ENCODE data around the gene MICA.
"Not testable (repeated sequence)": the region's sequence is repeated elsewhere in the genome, so short reads cannot be mapped to it uniquely, and the experiment has no call there.

Gene MICA

DNA sequence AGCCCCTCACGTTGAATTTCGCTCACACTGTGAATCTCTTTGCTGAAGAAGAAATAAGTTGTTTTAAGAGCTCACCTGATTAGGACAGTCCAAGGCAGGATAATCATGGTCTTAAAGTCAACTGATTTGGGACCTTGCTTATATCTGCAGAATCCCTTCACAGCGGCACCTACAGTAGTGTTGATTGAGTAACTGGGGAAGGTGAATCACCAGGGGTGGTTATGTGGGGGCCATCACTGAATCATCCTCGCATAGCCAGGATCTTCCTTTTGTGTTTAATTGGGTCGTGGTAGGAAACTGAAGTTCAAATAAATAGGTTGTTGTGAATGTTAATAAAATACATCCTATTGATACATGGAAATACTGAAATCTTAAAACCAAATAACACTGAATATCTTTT lies 20.2 kb upstream of the MICA start:
- DNase-seq = no peak

DNA sequence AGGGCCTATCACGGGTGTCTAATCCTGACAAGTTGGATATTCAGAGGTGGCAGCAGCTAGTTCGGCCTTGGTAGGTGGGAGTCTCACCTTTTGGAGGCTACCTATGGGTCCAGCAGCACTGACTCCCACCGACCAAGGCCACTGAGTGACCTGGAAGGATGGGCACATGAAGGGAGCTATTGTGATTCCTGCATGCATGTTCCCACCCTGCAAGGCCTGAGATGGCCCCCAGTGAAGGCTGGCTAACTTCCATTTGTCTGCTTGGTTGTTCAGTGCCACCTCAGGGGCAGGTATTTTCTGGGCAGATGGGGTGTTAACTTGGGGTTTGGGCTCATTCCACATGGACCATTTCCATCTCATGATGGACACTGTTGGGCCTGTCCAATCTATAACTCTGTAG lies 18.4 kb upstream of the MICA start:
- DNase-seq = no peak

DNA sequence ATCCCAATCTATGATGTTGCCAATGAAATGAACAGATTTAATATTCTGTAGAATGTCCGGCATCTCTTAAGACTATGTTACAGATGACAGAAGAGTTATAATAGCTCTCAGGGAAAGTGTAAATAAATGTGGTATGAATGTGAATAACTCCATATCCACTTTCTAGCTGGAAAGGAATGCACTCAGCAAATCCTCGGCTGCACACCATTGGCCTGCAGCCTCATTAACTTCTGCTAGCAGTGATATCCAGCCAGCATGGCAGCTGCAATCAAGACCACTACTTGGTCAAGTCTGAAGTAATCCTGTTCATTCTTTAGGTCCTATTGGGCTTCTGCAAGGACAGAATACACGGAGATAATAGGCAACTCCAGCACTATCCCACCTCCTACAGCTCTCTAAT lies 17.3 kb upstream of the MICA start:
- no peak for DNase-seq

DNA sequence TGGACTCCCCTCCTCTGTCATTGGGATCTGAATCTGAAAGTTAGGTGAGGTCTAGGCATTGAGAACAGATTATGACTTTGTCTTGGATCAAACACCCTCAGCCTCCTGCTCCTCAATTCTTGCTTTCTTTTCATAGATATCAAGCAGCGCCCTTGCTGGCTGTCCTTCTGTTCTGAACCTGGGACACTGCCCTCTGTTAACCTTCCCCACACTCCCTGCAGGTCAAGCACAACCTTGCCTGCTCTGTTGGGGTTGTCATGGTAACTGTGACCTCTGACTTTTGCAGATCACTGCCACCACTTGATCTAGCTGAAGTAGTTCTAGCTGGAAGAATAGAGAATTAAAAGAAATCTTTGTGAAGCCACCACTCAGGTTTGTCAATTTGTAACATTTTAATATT lies 16.4 kb upstream of the MICA start:
- no peak for DNase-seq

DNA sequence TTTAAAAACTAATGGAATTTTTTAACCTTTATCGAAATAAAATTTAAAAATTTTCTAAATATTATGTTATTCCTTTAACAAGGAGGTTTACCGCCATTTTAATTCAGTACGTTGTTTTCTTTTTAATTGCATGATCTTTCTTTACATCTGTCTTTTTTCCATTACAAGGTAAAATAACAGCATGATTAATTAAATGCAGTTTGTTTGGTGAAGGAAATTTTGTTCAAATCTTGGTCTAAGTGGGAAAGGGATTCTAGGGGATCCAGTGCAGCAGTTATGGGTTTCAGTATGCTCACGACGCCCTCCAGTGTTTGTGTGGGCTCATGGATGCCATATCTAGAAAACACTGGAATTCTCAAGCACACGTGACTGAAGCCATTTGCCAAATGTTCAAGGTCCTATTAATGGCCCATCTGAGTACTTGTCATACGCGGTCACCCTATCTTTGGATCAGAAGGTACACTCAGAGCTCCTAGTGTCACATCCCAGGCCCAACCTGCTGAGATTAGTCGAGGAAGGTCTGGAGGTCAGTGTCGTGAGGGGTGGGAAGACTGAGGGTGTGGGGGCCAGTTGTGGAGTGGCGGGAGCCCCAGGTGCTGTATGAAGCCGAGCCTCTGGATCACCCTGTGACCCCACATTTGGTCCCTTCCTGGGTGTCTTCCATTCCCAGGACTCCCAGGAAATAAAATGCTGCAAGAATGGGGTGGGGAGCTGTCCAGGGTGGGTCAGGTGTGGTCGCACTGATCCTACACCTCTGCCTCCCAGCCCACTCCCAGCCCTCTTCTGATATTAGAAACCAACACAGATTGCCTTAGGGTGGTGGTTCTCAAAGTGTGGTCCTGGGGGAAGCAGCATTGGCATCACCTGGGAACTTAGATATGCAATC lies 14.2 kb upstream of the MICA start:
- not testable (repeated sequence) for DNase-seq

DNA sequence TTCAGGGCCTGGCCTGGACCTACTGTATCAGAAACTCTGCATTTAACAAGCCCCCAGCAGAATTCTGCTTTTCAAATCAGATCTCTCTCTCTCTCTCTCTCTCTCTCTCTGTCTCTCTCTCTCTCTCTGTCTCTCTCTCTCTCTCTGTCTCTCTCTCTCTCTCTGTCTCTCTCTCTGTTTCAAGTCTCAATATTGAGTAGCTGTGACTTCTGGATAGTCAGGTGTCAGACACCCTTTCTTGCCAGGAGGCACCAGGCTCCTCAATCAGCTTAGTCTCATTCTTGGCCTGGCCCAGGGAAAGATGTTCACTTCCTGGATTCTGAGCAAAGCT lies 13.6 kb upstream of the MICA start:
- not testable (repeated sequence) for DNase-seq

DNA sequence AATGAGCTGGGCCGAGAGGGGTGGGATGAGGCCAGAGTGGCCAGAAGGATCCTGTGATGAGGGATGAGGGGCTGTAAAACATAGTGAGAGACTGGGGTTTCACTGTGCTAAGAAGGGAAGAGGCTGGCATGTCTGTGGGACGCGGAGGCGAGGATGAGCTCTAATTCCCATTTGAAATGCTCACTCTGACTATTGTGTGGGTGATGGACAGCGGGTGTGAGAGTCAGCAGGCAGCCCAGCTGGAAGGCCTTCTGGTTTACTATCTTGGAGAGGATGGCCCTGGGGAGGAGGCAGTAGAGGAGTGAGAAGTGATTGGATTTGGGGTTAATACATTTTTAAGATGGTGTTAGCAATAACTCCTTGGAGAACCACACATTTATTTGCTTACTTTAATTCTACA lies 9.5 kb upstream of the MICA start:
- DNase-seq = no peak

DNA sequence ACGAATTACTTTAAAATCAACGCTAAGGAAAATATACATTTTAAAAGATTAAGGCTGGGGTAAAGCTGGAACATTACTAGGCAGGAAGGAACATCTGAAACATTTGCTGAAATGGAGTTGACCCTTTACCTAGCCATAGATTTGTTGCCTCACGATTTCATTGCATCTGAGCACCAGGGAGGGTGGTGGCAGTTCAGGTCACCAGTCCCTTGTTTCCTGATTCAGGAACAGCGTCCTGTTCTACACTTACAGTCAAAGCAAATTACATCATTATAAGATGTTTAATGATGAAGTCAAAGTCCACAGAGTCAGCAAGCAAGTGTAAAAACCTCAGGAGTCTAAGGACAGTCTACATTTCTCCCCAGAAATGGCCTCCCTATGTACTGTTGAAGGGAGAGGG lies 9.0 kb upstream of the MICA start:
- no peak for DNase-seq

DNA sequence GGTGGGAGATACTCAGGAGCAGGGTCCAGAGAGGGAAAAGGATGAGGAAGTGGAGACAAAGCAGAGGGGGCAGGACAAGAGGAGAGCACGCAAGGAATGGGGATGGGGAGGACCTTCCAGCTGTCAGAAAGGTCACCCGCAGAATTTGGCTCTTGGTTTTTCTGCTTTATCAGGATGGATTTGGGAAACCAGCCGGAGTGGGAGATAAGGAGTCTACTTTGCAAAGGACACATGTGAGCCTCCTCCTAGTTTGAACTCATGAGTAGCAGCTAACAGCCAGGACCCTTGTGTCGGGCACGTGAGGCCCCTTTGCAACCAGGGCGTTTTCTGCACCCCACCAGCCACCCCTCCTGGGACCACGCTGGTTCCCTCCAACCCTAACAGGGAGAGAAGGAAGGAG lies 7.6 kb upstream of the MICA start:
- no peak for DNase-seq

DNA sequence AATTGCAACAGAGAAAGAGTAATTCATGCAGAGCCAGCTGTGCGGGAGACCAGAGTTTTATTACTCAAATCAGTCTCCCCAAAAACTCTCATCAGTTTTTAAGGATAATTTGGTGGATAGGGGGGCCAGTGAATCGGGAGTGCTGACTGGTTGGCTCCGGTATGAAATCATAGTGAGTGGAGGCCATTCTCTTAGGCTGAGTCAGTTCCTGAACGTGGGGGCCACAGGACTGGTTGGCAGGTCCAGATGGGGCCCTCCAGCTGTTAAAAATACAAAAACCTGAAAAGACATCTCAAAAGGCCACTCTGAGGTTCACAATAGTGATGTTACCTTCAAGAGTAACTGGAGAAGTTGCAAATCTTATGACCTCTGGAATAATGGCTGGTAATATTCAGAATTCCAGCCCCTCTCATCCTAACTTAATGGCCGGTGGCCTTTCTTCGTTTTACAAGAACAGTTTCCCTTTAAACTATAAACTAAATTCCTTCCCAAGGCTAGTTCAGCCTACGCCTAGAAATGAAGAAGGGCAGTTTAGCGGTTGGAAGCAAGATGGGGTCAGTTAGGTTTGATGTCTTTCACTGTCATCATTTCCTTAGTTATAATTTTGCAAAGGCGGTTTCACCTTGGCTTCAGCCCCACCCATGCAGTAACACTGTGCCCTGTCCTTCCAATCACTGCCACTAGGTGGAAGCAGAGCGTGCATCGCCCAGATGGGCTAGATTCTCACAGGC lies 6.8 kb upstream of the MICA start:
- DNase-seq = peak; percentile 91

DNA sequence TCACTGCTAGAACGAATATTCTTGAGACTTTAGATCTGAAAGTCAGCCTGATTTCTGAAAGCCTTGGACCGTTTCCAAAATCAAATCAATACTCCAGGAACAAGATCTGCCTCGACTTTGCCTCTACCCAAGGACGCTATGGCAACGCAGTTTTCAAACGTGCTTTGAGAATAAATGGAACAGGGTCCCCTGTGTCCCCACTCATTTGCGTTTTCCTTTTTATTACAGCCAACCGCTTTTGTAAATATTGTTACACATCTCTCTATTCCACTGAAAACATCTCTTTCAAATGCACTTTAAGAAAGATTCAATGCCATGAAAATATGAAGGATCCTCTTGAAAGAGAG lies 6.3 kb upstream of the MICA start:
- not testable (repeated sequence) for DNase-seq

DNA sequence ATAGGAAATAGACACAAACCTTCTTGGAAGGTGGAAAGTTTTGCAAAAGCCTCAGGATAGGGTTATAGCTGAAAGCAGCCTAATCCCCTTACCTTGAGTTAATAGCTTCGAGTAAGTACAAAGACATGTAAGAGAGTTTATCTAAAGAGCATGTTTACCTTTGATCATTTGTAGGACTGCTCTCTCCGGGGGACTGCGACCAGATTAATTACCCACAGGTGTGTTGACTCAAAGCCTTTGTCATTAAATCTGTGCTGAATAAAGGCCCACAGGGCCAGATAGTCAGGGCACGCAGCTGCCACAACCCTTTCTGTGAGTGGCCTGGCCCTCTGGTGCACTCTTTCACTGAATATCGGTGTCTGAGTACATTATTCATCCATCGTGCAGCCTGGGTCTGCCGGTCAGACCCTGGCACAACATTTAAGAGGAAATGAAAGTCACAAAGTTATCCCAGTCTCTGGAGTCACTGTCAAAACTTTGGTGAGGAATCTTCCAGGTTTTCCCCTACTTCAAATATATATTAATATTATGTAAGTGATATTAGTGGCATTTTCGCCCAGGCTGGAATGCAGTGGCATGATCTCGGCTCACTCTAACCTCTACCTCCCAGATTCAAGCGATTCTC lies 5.4 kb upstream of the MICA start:
- DNase-seq = no peak

DNA sequence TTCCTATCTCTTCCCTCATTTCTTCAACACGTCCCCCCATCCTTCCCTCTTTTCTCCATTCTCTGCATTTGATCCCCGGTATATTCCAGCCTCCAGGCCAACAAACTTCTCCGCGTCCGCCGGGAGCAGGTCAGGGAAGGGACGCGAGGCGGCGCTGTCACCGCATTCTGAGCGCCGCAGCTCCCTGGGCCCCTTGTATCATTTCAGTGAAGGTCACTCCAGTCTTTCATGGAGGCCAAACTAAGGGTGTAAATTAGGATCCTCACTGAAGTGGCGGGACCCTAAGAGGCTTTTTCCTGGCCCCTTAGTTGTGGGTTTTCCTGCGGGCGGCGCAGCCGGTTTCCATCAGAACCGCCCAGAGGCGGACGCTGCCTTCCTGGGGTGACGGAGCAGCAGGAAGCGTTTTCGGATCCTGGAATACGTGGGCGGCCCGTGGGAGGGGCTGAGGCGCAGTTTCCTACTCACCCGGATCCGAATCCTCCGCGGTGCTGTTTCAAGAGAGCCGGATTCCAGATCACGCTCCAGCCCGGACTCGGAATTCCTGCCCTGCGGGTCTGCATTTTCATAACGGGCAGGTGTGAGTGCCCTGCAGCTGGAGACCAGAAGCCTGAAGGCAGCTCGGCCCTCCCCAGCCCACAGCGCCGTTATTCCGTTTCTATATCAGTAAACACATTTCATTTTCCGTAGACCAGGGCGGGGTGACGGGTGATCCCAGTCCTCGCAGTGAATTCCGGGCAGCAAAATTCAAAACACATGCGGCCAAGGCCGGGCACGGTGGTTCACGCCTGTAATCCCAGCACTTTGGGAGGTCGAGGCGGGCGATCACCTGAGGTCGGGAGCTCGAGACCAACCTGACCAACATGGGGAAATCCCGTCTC lies 3.6 kb upstream of the MICA start:
- peak; percentile 88 for DNase-seq

DNA sequence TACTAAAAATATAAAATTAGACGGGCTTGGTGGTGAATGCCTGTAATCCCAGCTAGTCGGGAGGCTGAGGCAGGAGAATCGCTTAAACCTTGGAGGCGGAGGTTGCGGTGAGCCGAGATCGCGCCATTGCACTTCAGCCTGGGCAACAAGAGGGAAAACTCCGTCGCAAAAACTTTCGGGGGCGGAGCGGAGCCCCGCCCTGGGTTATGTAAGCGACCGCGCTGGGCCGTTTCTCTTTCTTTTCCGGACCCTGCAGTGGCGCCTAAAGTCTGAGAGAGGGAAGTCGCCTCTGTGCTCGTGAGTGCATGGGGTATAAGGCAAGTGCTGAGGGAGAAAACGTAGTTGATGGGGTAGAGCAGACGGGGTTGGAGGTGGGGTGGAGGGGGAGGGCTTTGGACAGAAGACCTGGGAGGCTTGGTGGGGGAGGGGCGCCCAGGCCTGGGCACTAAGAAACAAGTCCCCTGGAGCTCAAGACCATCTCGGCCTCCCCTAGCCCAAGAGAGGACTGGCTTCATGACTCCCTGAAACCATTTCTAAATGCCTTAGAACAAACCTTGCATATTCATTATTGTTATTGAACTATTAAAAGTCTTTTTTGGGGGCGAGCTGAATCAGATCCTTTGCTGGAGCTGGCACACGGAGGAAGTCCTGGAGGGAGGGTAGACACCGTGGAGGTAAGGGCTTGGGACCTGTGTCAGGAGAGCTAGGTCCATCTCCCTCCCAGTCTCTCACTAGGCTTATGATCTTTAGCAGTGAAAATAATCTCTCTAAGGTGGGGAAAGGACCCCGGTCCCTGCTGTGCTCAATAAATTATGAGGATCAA lies 2.7 kb upstream of the MICA start:
- DNase-seq = peak; percentile 88

DNA sequence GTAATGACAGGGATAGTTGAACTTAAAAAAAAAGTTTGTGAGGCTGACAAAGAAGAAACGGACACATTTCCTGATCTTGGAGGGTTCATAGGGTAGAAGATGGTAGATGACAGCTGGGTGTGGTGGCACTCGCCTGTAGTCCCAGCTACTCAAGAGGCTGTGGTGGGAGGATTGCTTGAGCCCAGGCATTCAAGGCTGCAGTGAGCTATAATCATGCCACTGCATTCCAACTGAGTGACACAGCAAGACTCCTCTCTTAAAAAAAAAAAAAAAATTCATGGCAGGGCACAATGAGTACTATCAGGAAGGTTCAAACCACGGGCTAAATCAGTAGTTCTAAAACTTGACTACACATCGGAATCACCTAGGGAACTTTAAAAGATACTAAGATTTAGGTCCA lies 2.0 kb upstream of the MICA start:
- peak; percentile 58 for DNase-seq

DNA sequence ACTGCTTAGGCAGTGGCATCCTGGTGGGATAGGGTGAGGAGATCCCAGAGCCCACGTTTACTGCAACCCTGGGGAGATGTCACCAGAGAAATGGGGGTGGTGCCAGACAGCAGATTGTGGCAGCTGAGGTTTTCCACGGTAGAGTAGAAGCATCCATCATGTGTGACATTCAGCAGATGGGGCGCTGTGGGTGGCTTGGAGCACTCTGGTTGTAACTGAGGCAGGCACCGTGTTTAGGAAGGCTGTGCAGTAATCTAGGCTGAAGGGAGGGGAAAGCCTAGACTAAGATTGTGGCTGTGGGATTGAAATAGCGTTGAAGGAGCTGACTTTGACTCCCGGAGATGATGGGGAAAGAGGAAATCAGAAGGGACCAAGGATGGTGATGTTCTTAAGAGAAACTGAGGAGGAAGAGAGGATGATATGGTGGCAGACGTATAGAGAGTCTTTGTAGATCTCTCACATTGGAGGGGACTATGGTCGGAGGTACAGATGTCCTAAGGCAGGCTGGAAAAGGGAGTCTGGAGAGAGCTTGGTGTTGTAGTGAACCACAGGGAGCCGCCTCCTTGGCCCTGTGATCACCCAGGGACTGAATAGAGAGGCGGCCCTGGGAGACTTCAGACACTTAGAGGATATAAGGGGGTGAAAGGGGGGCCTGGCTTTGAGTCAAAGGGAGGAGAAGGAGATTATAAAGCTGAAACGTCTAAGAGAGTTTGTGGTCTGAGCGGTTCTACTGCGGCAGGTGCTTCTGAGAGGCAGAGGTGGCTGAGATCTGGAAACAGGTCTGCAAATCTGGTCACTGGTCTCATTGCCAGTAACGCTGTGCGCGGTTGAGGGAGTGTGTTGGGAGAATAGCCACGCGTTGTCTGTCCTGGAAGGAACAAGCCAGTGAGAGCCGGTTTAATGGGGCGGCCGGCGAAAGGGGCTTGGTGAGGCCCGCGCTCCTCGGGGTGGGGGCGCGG lies 792 bp upstream of the MICA start:
- DNase-seq = peak; percentile 45

DNA sequence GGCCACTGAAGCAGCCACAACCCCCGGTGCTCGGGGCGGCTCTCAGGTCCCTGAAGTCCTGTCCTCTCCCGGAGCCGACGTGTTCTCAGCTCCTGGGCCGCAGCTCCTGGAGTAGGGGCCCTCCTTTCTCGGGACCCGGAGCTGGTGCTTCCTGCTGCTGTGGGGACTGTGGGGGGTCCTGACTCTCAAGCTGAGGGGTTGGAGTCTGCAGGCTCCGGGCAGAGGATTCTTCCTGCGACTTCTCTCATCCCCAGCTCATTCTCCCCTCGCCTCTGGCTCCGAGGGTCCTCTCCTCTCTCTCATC lies 618 bp downstream of the MICA start:
- DNase-seq = not testable (repeated sequence)

DNA sequence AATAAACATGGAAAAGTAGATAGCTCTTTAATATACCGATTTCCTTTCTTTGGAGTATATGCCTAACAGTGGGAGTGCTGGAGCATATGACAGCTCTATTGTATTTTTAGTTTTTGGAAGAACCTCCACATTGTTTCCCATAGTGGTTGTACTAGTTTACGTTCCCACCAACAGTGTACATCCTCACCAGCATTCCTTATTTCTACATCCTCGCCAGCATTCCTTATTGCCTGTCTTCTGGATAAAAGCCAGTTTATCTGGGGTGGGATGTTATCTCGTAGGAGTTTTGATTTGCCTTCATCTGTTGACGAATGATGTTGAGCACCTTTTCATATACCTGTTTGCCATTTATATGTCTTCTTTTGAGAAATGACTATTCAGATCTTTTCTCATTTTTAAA lies 2.6 kb downstream of the MICA start:
- DNase-seq = no peak

DNA sequence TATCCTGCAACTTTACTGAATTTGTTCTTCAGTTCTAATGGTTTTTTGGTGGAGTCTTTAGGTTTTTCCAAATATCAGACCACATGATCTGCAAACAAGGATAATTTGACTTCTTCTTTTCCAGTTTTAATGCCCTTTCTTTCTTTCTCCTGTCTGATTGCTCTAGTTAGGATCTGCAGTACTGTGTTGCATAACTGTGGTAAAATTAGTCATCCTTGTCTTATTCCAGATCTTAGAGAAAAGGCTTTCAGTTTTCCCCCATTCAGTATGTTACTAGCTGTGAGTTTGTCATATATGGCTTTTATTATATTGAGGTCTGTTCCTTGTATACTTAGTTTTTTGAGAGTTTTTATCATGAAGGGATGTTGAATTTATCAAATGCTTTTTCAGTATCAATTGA lies 4.3 kb downstream of the MICA start:
- no peak for DNase-seq

DNA sequence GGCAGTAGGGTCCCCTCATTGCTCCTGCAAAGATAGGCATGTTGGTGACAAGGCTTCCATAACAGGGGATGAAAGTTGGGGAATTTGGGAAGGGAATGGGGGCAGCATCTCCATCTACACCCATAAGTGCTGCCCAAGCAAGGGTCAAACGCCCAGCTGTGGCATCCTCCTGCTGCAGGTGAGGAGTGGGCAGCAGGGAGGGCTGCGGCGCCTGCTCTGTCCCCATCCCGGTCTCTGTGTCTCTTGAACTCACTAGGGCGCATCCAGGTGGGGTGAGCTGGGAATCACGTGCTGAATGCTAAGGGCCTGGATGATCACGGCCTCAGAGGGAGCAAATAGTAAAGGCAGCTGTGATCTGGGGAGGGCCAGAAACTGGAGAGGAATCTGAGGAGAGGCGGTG lies 9.1 kb downstream of the MICA start:
- no peak for DNase-seq

DNA sequence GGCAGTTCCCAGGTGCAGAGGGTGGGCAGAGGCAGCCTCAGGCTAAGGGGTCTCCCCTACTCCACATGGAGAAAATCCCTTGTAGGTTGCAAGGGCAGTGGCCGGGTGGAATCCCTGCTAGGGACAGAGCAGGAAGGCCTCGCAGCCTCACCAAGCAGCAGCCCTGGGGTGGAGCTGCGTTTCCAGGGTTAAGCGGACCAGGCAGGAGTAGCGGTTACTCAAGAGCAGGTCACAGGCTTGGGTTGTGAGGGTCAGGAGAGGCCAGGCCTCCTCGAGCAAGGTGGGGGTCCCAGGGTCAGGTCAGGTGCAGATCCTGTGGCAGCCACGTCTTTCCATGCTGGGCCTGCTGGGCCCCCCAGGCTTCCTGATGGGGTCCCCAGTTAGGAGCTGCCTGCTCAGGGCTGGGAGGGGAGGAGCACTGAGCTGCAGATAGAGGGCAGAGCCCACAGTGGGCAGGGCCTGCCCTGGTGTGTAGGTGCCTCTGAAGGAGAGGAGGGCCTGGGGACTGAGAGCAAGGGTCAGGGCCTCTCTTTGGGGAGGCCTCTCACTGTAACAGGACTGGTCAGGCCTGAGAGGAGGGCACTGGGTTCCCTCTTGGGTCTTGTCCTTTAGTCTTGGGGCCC lies 10.9 kb downstream of the MICA start:
- not testable (repeated sequence) for DNase-seq
